MM.1S (cell line): ENCODE measurements around the gene MAML3.

Experiments
- DNase-seq: peaks from one replicate; pipeline ENCODE4 v3.0.0-alpha.2; 2015
- H2AFZ ChIP-seq: fragments of 300-600 bp; sonication (generic); 2 replicates; pipeline ENCODE4 v1.6.0; 2016; ENCODE audit warnings: antibody characterized with exemption, low read length
- H3F3A ChIP-seq: fragments of 300-600 bp; sonication (generic); 2 replicates; pipeline ENCODE4 v1.6.1; 2016; ENCODE audit warnings: mild to moderate bottlenecking, antibody characterized with exemption, low read length, moderate library complexity, mixed read lengths; ENCODE audit not compliant: insufficient read depth
- H3K27ac ChIP-seq: fragments of 300-600 bp; sonication (generic); 2 replicates; pipeline ENCODE4 v1.5.1; 2016; ENCODE audit warnings: mild to moderate bottlenecking, low read length
- H3K27me3 ChIP-seq: fragments of 300-600 bp; sonication (generic); replicated peaks from 2 replicates; pipeline ENCODE4 v1.6.0; 2016; ENCODE audit warnings: low read length; ENCODE audit not compliant: insufficient read depth
- H3K36me3 ChIP-seq: fragments of 300-600 bp; sonication (generic); replicated peaks from 2 replicates; pipeline ENCODE4 v1.6.1; 2016; ENCODE audit warnings: mild to moderate bottlenecking, low read length, mixed read lengths; ENCODE audit not compliant: insufficient read depth
- H3K4me1 ChIP-seq: fragments of 300-600 bp; sonication (generic); 2 replicates; pipeline ENCODE4 v1.6.1; 2016; ENCODE audit warnings: low read length, mixed read lengths
- H3K4me2 ChIP-seq: fragments of 300-600 bp; sonication (generic); 2 replicates; pipeline ENCODE4 v1.6.0; 2016; ENCODE audit warnings: low read depth, low read length
- H3K4me3 ChIP-seq: fragments of 300-600 bp; sonication (generic); 2 replicates; pipeline ENCODE4 v1.5.1; 2016; ENCODE audit warnings: low read length, mixed read lengths
- H3K79me2 ChIP-seq: fragments of 300-600 bp; sonication (generic); 2 replicates; pipeline ENCODE4 v1.6.1; 2016; ENCODE audit warnings: mixed run types, low read length, mixed read lengths
- H3K9ac ChIP-seq: fragments of 300-600 bp; sonication (generic); 2 replicates; pipeline ENCODE4 v1.6.1; 2016; ENCODE audit warnings: low read length, mixed read lengths
- H3K9me2 ChIP-seq: fragments of 300-600 bp; sonication (generic); replicated peaks from 2 replicates; pipeline ENCODE4 v1.6.1; 2016; ENCODE audit warnings: mild to moderate bottlenecking, low read length, mixed read lengths; ENCODE audit not compliant: insufficient read depth
- H3K9me3 ChIP-seq: fragments of 300-600 bp; sonication (generic); replicated peaks from 2 replicates; pipeline ENCODE4 v1.6.1; 2016; ENCODE audit warnings: mild to moderate bottlenecking, low read length, mixed read lengths; ENCODE audit not compliant: insufficient read depth
- H4K20me1 ChIP-seq: fragments of 300-600 bp; sonication (generic); 2 replicates; pipeline ENCODE4 v1.6.1; 2016; ENCODE audit warnings: mild to moderate bottlenecking, low read length, moderate library complexity, mixed read lengths; ENCODE audit not compliant: insufficient read depth
- EZH2 ChIP-seq: fragments of 300-600 bp; sonication (generic); optimal IDR thresholded peaks from 2 replicates; pipeline ENCODE3; 2017; ENCODE audit warnings: low read depth, mild to moderate bottlenecking, antibody characterized with exemption, low read length, mixed read lengths
- EZH2phosphoT487 ChIP-seq: fragments of 300-600 bp; sonication (generic); IDR thresholded peaks from 2 replicates; pipeline ENCODE4 v1.6.1; 2018; ENCODE audit warnings: antibody characterized with exemption, low read length
- TF ChIP-seq, protein P1 (sequence below): fragments of 300-600 bp; sonication (generic); IDR thresholded peaks from 2 replicates; pipeline ENCODE4 v1.5.1; 2016; ENCODE audit warnings: antibody characterized with exemption, low read length, mixed read lengths

The MAML3 gene

DNA sequence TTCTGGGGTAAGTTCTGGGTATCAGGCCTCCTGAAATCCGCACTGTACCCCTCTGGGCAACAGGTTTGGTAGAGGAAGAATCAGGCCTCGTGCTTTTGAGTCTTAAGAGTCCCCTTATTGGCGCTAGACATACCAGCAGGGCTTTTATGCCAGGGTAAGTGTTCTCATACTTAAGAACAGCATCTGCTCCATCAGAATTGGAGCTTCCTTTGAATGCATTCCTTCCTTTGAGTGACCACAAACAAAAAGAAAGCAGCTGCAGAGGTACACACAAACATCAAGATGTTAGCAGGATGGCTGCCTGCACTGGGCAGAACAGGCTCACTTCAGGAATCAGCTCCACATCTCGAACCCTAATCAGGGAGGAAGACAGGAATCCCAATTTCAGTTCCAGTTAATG is 331.6 kb downstream of the MAML3 start:
- Histone ChIP-seq H3K36me3 (no peaks in the 10 kb centered on the region), H3F3A (no peaks in the 10 kb centered on the region), H3K9ac (no peak overlapping the region), H3K4me3 (no peak overlapping the region), H3K9me3 (no peaks in the 10 kb centered on the region), H2AFZ (no peak overlapping the region), H3K9me2 (no peaks in the 10 kb centered on the region), H3K4me1 (no peaks in the 10 kb centered on the region), H3K79me2 (no peaks in the 10 kb centered on the region), H3K27me3 (no peaks in the 10 kb centered on the region), H3K4me2 (no peak overlapping the region), H4K20me1 (no peaks in the 10 kb centered on the region), H3K27ac (no peak overlapping the region)
- TF ChIP-seq EZH2phosphoT487 = no peak
- TF ChIP-seq EZH2 = no peak
- TF ChIP-seq, protein P1, sequence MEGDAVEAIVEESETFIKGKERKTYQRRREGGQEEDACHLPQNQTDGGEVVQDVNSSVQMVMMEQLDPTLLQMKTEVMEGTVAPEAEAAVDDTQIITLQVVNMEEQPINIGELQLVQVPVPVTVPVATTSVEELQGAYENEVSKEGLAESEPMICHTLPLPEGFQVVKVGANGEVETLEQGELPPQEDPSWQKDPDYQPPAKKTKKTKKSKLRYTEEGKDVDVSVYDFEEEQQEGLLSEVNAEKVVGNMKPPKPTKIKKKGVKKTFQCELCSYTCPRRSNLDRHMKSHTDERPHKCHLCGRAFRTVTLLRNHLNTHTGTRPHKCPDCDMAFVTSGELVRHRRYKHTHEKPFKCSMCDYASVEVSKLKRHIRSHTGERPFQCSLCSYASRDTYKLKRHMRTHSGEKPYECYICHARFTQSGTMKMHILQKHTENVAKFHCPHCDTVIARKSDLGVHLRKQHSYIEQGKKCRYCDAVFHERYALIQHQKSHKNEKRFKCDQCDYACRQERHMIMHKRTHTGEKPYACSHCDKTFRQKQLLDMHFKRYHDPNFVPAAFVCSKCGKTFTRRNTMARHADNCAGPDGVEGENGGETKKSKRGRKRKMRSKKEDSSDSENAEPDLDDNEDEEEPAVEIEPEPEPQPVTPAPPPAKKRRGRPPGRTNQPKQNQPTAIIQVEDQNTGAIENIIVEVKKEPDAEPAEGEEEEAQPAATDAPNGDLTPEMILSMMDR = no peak
- DNase-seq = no peak

DNA sequence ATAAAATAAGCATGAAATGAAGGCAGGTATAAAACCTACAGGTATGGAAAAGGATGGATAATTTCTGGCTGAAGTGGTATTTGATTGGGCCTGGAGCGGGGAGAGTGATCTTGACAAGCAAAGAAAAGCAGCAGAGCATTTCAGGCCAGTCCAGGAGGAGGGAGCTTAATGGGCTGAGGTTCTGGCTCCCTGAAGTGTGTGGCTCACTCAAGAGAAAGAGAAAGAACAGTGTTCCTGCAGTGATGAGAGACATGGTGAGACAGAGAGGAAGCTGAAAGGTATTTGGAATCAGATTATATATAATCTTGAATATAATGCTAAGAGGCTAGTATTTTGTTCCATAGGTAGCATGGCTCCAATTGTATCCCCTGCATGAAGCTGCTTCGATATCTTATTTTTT is 334.9 kb downstream of the MAML3 start:
- Histone ChIP-seq H3K4me3 (no peak overlapping the region), H4K20me1 (no peaks in the 10 kb centered on the region), H3K9ac (no peak overlapping the region), H3F3A (no peaks in the 10 kb centered on the region), H3K79me2 (no peaks in the 10 kb centered on the region), H3K4me1 (no peaks in the 10 kb centered on the region), H3K4me2 (no peak overlapping the region), H3K9me2 (no peaks in the 10 kb centered on the region), H3K9me3 (no peaks in the 10 kb centered on the region), H2AFZ (no peak overlapping the region), H3K27ac (no peak overlapping the region), H3K36me3 (no peaks in the 10 kb centered on the region), H3K27me3 (no peaks in the 10 kb centered on the region)
- TF ChIP-seq EZH2 (no peak), EZH2phosphoT487 (no peak)
- TF ChIP-seq, protein P1 = no peak
- no peak for DNase-seq

DNA sequence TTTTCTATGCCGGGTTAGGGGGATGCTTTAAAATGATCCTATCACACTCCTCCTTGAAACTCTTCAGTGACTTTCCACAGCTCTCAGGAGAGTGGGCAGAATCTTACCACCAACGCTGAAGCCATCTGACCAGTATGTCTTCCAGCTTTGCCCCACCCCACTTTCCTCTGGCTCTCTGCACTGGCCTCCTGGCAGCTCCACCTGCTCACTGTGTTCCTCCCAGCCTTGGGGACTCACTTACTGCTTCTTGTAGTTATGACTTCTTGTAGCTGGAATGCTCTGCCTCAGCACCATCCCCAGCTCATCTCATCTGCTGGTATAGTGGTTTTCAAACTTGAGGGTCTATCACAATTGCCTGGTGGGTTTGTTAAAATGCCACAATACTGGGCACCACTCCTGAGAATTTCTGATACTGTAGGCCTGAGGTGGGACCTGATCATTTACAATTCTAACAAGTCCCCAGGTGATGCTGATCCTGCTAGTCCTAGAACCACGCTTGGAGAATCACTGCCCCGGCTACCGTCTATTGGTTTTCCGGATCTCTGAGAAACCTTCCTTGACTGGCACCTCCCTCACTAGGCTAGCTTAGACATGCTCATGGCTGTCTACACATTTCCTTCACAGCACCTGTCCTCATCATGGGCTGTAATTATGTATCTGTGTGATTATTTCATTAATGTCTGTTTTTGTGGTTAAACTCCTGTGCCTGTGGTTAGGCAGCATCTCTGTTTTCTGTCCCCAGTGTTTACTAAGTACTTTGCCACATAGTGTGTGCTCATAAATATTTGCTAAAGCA is 336.1 kb downstream of the MAML3 start:
- Histone ChIP-seq H4K20me1 (no peaks in the 10 kb centered on the region), H3K27ac (no peak overlapping the region), H3K27me3 (no peaks in the 10 kb centered on the region), H3K36me3 (no peaks in the 10 kb centered on the region), H3K9ac (no peak overlapping the region), H3F3A (no peaks in the 10 kb centered on the region), H3K79me2 (no peaks in the 10 kb centered on the region), H2AFZ (no peak overlapping the region), H3K9me2 (no peaks in the 10 kb centered on the region), H3K4me3 (no peak overlapping the region), H3K9me3 (no peaks in the 10 kb centered on the region), H3K4me2 (no peak overlapping the region), H3K4me1 (no peaks in the 10 kb centered on the region)
- TF ChIP-seq EZH2phosphoT487 = no peak
- TF ChIP-seq EZH2 = no peak
- TF ChIP-seq, protein P1 = no peak
- no peak for DNase-seq
